ENCODE data around the gene WAS. TPM values are rescaled to one million over a fixed set of nuclear protein-coding genes. Genes with fewer than 3 reads are reported as not detected.

The WAS gene
- total RNA-seq, 1 donor from 2014 or later: 2.7 TPM

Other genes starting within 250 kb of the WAS start
- 21.7 TPM for gene SLC38A5, start 213.5 kb upstream of the WAS start, total RNA-seq (ENCODE audit: unreplicated experiment)
- gene FTSJ1, start 207.6 kb upstream of the WAS start, total RNA-seq (ENCODE audit: unreplicated experiment): 38.4 TPM
- gene PORCN, start 174.8 kb upstream of the WAS start, total RNA-seq (ENCODE audit: unreplicated experiment): 9.4 TPM
- gene EBP, start 162.0 kb upstream of the WAS start, total RNA-seq (ENCODE audit: unreplicated experiment): 66.0 TPM
- 12.5 TPM for gene TBC1D25, start 144.1 kb upstream of the WAS start, total RNA-seq (ENCODE audit: unreplicated experiment)
- gene RBM3, start 109.3 kb upstream of the WAS start, total RNA-seq (ENCODE audit: unreplicated experiment): 252 TPM
- 73.8 TPM for gene WDR13, start 86.3 kb upstream of the WAS start, total RNA-seq (ENCODE audit: unreplicated experiment)
- gene SUV39H1, start 12.9 kb downstream of the WAS start, total RNA-seq (ENCODE audit: unreplicated experiment): 6.8 TPM
- gene GLOD5, start 77.9 kb downstream of the WAS start, total RNA-seq (ENCODE audit: unreplicated experiment): not detected
- gene GATA1, start 102.8 kb downstream of the WAS start, total RNA-seq (ENCODE audit: unreplicated experiment): not detected
- gene HDAC6, start 118.3 kb downstream of the WAS start, total RNA-seq (ENCODE audit: unreplicated experiment): 122 TPM
- gene ERAS, start 142.7 kb downstream of the WAS start, total RNA-seq (ENCODE audit: unreplicated experiment): not detected
- gene PCSK1N, start 151.8 kb downstream of the WAS start, total RNA-seq (ENCODE audit: unreplicated experiment): 2.0 TPM
- 70.6 TPM for gene TIMM17B, start 214.0 kb downstream of the WAS start, total RNA-seq (ENCODE audit: unreplicated experiment)
- 80.1 TPM for gene PQBP1, start 214.1 kb downstream of the WAS start, total RNA-seq (ENCODE audit: unreplicated experiment)
- 27.2 TPM for gene SLC35A2, start 227.8 kb downstream of the WAS start, total RNA-seq (ENCODE audit: unreplicated experiment)
- 7.0 TPM for gene PIM2, start 235.2 kb downstream of the WAS start, total RNA-seq (ENCODE audit: unreplicated experiment)